Globus pallidus (tissue), 1 donor: ENCODE measurements around the gene PLXNA2.
A peak's percentile ranks its signal among the peaks of the same experiment; 100 is the strongest.

Experiments used
- DNase-seq: peaks from one replicate; pipeline ENCODE4 v3.0.0-alpha.2; 2015; ENCODE audit warnings: low spot score

PLXNA2 gene

GRCh38 chr1:208061632-208062031 is 182.6 kb downstream of the PLXNA2 start:
- no peak for DNase-seq

DNA sequence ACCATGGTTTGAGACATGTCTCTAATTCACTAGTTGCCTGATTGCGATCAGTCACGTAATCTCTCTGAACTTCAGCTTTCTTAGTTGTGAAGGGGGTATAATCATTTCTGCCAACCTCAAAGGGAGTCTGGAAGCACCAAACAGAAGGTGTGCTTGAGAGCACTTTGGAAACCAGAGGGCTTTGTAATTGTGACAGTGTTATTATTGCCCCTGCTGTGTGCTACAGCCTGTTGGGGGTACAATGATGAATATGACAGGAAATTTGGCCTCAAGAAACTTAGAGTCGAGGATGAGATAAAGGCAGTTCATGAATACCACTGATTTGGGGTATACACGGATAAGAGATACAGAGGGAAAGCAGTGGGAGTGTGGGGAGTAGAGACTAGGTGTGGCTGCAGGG is 183.1 kb downstream of the PLXNA2 start:
- DNase-seq, result no peak

DNA sequence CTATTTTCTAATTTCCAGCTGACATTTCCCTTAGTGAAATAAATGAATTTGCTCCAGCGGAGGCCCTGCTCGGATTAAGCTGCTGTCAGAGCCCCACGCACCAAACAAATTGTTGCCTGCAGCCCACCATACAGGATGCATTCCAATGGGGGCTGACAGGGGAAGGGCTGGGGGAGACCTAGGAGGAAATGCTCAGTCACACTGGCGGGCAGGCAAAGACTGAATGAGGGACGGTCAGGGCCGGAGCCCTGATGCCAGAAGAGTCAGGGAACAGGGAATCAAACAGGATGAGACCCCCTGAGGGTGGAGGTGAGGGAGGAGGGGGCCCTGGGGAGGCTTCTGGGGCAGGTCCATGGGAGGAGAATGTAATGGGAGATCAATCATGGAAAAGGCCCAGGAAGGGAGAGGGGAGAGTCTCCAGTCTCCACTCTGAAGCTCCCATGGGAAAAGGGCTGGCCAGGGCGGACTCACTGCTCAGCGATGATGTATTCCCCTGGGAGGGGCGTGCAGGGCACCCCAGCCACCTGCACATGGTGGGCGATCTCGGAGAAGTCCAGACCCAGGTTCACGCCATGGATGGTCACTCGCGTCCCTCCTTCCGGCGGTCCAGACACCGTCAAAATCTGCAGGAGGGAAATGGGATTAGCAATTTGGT is 183.8 kb downstream of the PLXNA2 start:
- DNase-seq, result no peak

DNA sequence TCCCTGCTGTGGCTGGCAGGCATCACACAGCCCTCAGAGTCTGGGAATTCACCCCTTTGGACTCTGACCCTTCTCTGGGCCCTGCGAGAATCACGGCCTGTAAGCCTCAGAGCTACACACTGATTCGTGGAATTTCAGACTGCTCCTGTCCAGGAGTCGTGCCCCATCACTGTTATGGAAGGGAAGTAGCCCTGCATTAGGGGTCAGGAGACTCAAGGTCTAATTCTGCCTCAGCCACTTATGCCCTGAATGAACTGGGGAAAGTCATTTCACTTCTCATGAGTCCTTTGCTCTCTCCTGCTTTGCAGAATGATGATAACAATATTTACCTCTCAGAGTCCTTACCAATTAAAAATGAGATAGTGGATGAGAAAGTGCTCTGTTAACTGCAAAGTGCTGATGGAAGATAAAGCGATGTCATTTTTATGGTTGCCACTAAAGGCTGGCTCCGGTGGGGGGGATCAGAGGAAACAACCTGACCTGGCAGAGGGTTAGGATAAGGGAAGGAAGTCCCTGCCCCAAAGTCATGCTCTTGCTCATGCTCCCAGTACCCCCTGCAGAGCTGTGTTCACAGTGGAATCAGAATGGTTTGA is 184.7 kb downstream of the PLXNA2 start:
- no peak for DNase-seq

GRCh38 chr1:208058756-208059155 is 185.4 kb downstream of the PLXNA2 start:
- no peak for DNase-seq

- DNase-seq, result no peak
Measured at GRCh38 chr1:208058267-208058666, 185.9 kb downstream of the PLXNA2 start.

GRCh38 chr1:208057056-208057455 is 187.1 kb downstream of the PLXNA2 start:
- no peak for DNase-seq

GRCh38 chr1:208055535-208055934 is 188.6 kb downstream of the PLXNA2 start:
- no peak for DNase-seq

DNA sequence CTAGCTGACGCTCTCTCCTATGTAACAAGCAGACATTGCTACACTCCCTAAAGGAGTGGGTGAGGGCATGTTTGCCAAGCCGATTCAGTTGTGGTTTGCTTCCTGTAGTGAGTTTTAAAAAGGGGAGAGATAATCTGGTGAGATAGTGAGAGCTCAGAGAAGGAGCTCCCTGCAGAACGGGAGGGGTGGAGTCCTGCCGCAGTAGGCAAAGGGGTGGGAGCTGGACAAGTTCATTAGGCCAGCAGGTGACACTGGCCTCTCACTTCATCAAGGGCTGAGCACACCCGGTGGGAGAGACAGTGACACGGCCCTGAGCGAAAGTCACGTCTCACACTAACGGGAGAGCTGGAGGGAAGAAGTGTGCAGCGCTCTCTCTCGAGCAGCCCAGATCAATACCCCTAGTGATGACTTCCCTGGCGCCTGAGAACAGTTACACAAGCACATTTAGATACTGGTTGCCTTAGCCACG is 189.2 kb downstream of the PLXNA2 start:
- no peak for DNase-seq

GRCh38 chr1:208054485-208054884 is 189.7 kb downstream of the PLXNA2 start:
- DNase-seq, result no peak

DNA sequence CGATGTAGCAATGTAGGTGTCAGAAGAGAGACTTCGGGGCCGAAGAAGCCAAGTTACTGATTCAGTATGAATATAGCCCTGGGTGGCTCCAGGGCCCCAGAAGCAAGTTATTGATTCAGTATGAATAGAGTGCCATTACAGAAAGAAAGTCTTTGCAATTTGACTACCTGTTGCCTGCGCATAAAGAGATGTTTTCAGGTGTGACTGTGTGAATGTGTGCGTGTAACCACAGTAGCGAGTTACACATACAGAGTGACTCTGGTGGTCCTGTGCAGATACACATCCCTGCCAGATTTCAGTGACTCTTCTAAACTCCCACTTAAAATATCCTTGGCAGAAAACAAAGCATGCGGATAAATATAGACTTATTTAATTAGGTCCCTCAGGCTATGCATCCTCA is 190.5 kb downstream of the PLXNA2 start:
- DNase-seq, result no peak

DNA sequence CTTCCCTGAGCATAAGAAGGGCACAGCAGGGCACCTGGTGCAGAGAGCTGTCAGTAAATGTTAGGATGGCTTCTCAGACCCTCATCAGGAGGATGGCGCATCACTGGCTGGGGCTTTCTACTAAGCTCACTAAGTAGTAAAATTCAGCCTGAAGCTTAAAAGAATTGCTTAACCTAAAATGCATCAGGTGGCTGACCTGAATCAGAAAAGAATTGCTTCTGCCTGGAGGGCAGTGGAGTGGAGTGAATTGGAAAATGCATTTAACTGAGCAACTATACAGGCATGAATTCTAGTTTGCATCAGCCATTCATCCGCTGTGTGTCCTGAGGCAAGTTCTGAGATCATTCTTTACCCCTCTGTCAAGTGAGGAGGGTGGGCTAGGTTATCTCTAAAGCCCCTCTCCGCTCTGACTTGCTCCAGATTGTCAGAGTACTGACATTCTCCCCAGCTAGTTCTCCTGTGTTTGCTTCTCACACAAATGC is 191.2 kb downstream of the PLXNA2 start:
- no peak for DNase-seq

DNA sequence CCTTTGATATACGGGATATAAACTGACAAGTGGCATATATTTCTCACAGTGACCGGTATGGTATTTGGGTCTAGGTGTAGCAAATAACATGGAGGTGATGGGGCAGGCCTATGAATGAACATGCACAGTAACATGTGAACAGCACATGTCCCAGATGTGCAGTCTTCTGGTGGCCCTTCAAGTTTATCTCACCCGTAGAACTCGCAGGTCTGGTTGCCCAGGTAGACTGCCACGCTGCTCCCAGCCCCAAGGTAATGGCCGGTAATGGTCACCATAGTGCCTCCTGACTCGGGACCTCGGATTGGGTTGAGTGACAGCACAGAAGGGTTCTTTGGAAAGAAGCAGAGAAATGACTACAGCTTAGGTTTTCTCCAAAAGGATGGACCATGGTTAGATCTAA is 192.0 kb downstream of the PLXNA2 start:
- no peak for DNase-seq

DNA sequence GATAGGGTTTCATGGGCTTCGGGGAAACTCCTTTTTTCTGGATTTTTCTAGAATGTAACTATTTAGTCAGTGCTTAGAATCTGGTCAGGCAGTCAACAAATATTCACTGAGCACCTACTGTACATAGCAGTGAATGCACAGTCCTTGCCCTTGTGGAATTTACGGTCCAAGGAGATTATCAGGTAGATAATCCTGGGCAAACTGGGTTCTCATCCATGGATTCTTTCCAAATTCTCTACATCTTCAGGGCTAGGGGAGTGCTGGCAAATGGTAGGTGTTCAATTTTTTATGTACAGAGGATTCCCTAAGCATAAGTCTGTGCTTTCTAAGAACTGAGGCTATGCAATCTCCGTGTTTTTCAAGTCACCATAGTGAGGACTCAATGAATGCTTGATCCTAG is 192.5 kb downstream of the PLXNA2 start:
- no peak for DNase-seq

DNA sequence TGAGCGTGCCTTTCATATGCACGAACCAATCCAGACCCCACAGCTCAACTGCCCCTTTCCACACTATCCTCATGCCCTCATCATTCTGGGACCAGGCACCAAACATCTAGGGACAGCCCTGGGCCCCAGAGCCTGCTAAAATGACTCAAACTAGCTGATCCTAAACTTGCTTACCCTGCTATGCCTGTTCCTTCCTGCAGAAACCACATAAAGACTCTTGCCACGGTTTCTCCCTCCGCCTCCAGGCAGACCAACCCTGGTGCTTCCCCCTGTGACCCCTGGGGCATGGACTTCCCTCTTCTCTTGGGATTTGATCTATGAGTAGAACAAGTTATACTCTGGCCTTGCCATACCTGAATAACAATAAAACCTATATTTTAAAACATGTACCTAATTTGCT is 195.3 kb downstream of the PLXNA2 start:
- DNase-seq, result no peak

GRCh38 chr1:208047975-208048374 is 196.2 kb downstream of the PLXNA2 start:
- DNase-seq, result no peak

GRCh38 chr1:208047476-208047934 is 196.7 kb downstream of the PLXNA2 start:
- DNase-seq, result peak; percentile 33

DNA sequence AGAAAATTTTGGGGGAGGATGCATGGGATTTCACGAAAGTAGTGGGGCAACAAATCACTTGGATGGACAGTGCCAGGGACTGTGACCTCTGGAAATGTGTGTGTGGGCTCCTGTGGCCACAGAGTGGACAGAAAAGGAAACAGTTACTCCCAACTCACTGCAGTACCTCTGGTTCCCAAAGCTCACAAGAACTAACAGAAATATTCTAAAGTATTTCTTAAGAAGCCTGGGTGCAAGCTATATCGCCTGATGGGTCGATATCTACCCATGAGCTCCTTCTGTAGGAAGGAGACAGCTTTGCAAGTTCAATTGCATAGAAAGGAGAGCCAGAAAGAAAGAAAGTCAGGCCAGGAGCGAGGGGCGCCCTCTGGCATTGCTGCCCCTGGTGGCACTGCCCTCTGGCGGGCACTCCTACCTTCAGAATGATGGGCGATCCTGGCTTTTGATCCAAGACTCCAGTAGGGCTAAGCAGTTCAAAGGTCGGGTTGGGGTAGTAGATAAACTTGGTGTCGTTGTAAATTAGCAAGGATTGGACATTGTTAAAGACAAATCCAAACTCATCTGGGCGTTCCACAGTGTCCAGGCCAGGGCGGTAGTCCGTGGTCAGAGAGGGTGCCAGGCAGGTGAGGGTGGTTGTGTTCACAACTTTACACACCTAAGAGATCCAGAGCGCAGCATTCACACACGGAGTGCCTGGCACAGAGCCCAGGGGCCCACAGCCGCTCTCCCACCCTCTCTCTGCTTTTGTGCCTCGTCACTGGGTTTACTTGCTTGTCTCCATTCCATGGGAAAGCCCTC is 198.5 kb downstream of the PLXNA2 start:
- DNase-seq, result no peak

- no peak for DNase-seq
Measured at GRCh38 chr1:208044589-208045462, 199.4 kb downstream of the PLXNA2 start.

- no peak for DNase-seq
Measured at GRCh38 chr1:208043691-208044181, 200.4 kb downstream of the PLXNA2 start.

DNA sequence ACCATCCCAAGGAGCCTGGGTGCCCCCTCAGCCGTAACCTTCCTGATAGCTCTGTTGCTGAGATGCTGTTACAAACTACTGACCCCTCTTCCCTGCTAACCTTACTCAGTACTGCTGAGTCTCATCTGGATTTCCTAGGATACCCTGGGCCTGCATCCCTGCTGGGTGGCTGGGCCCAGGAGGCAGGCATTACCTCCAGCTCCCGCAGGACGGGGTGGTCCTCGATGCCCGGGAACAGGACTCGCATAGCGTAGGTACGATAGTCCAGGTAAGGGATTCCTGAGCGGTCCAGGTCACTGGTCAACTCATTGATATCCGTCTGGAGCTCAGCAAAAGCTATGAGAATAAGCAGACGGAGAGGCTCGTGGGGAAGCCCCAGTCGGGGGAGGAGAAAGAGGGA is 201.3 kb downstream of the PLXNA2 start:
- no peak for DNase-seq
